Measurements from ENCODE around the gene SYN1. TPM values are rescaled to one million over a fixed set of nuclear protein-coding genes. Genes with fewer than 3 reads are reported as not detected.

SYN1 gene
- total RNA-seq, 1 donor from 2014 or later = 4.5 TPM

DNA sequence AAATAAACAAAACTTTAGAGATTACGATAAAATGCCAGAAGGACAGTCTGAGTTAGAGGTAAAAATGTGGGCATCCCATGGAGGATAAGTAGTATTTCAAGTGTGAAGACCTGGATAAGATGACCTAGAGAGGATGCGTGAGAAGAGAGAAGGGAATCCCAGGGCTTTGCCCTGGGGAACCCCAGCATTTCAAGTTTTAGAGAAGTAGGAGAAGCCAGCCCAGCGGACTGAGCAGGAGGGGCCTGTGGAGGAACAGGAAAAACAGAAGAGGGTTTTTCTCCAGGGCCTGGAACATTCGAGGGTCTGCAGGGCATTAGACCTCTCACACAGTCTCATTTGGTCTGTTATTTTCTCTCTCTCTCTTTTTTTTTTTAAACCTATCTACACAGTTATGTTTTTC, 13.0 kb upstream of the SYN1 start:
- TF ChIP-seq, protein P1, sequence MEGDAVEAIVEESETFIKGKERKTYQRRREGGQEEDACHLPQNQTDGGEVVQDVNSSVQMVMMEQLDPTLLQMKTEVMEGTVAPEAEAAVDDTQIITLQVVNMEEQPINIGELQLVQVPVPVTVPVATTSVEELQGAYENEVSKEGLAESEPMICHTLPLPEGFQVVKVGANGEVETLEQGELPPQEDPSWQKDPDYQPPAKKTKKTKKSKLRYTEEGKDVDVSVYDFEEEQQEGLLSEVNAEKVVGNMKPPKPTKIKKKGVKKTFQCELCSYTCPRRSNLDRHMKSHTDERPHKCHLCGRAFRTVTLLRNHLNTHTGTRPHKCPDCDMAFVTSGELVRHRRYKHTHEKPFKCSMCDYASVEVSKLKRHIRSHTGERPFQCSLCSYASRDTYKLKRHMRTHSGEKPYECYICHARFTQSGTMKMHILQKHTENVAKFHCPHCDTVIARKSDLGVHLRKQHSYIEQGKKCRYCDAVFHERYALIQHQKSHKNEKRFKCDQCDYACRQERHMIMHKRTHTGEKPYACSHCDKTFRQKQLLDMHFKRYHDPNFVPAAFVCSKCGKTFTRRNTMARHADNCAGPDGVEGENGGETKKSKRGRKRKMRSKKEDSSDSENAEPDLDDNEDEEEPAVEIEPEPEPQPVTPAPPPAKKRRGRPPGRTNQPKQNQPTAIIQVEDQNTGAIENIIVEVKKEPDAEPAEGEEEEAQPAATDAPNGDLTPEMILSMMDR (conservative IDR thresholded peaks at IDR 0.05) = no peak
- no peak overlapping the region for H3K27ac Mint-ChIP-seq (ENCODE audit: unreplicated experiment)
- DNase-seq (ENCODE audit: low read depth, low spot score) = no peak
- H3K9me3 Mint-ChIP-seq = no peaks in the 10 kb centered on the region
- H3K27me3 Mint-ChIP-seq (ENCODE audit: low read depth) = no peaks in the 10 kb centered on the region
- H3K36me3 Mint-ChIP-seq (ENCODE audit: low read depth) = peaks cover 6% of the 10 kb centered on the region
- H3K4me1 Mint-ChIP-seq = no peaks in the 10 kb centered on the region
- H3K4me3 Mint-ChIP-seq = no peak overlapping the region

DNA sequence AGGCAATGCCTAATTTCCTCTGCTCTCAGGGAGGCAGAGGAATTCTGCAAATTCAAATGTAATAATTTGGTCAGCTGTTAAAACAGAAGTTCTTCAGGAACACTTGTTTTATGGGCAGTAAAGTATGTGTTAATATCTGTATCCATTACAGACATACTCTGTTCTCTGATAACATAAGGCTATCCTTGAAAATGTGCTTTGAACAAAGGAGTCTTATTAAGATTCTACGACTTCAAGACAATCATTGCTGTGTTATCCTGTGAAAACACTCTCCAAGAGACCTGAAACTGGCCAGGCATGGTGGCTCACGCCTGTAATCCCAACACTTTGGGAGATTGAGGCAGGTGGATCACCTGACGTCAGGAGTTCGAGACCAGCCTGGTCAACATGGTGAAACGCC, 12.0 kb upstream of the SYN1 start:
- TF ChIP-seq, protein P1 (conservative IDR thresholded peaks at IDR 0.05) = no peak
- Mint-ChIP-seq H3K36me3 (ENCODE audit: low read depth) (peaks cover 2% of the 10 kb centered on the region), H3K9me3 (no peaks in the 10 kb centered on the region), H3K27ac (ENCODE audit: unreplicated experiment) (no peak overlapping the region), H3K4me1 (no peaks in the 10 kb centered on the region), H3K27me3 (ENCODE audit: low read depth) (no peaks in the 10 kb centered on the region), H3K4me3 (no peak overlapping the region)
- DNase-seq (ENCODE audit: low read depth, low spot score) = no peak

- TF ChIP-seq, protein P1 (conservative IDR thresholded peaks at IDR 0.05) = no peak
Observed at GRCh38 chrX:47629419-47630200, 10.0 kb upstream of the SYN1 start, which contains the start of gene CFP. Gene CFP (minus strand): TSS chrX:47629930. CDS start chrX:47629844, 86 bp downstream.

DNA sequence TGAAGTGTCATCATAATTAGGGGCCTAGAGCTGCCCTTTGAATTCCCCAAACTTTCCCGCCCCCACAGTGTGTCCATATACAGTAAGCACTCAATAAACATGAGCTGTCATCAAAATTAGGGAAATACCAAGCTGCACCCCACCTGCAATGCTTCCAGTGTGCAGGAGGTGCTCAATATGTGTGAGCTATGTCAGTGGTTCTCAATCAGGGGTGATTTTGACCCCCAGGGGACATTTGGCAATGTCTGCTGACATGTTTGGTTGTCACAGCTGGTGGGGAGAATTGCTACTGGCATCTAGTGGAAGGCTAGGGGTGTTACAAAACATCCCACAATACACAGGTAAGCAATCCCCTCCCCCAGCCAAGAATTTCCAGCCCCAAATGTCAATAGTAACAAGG, 9.3 kb upstream of the SYN1 start:
- TF ChIP-seq, protein P1 (conservative IDR thresholded peaks at IDR 0.05) = no peak
- Mint-ChIP-seq H3K4me3 (no peak overlapping the region), H3K27ac (ENCODE audit: unreplicated experiment) (no peak overlapping the region), H3K27me3 (ENCODE audit: low read depth) (no peaks in the 10 kb centered on the region), H3K36me3 (ENCODE audit: low read depth) (peaks cover 2% of the 10 kb centered on the region), H3K4me1 (peaks cover 3% of the 10 kb centered on the region), H3K9me3 (no peaks in the 10 kb centered on the region)
- DNase-seq (ENCODE audit: low read depth, low spot score) = no peak

More at GRCh38 chrX:47629419-47630200, 10.0 kb upstream of the SYN1 start, which contains the start of gene CFP:
- Mint-ChIP-seq H3K27me3 (ENCODE audit: low read depth) (no peaks in the 10 kb centered on the region), H3K4me3 (no peak within 1 kb of the TSS), H3K27ac (ENCODE audit: unreplicated experiment) (no peak within 1 kb of the TSS), H3K36me3 (ENCODE audit: low read depth) (peaks cover 2% of the 10 kb centered on the region), H3K4me1 (no peaks in the 10 kb centered on the region), H3K9me3 (no peaks in the 10 kb centered on the region)
- DNase-seq (ENCODE audit: low read depth, low spot score) = no peak

DNA sequence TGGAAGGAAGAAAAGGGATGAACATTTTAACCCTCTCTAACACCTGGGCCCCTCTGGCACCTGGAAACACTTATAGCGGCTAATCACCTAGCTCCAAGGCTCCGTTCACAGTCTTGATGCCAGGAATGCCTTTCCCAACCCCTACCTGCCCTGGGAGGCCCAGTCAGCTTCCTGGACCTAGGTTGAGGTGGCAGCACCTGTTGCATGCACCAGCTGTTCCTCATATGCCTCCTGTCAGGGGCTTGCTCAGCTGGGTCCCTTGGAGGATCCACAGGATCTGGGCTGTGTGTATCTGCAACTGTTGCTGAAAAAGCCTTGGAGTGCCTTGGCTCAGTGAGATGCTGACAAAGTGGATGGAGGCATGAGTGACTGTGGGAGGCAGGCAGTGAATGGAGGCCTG, 5.7 kb upstream of the SYN1 start:
- H3K4me3 Mint-ChIP-seq = no peak overlapping the region
- H3K27me3 Mint-ChIP-seq (ENCODE audit: low read depth) = peaks cover 30% of the 10 kb centered on the region
- TF ChIP-seq, protein P1 (conservative IDR thresholded peaks at IDR 0.05) = no peak
- H3K9me3 Mint-ChIP-seq = no peaks in the 10 kb centered on the region
- H3K4me1 Mint-ChIP-seq = peaks cover 11% of the 10 kb centered on the region
- DNase-seq (ENCODE audit: low read depth, low spot score) = no peak
- no peak overlapping the region for H3K27ac Mint-ChIP-seq (ENCODE audit: unreplicated experiment)
- H3K36me3 Mint-ChIP-seq (ENCODE audit: low read depth) = peaks cover 2% of the 10 kb centered on the region
